Glutamatergic neuron (in vitro differentiated cells): ENCODE results near the gene SEC14L1. TPM values are rescaled to one million over a fixed set of nuclear protein-coding genes. Genes with fewer than 3 reads are reported as not detected.

Experiments used
- DNase-seq: peaks from one replicate; pipeline ENCODE4 v3.0.0; 2022
- H3K27ac Mint-ChIP-seq: one replicate; pipeline ENCODE4 v1.8.0; 2020; ENCODE audit warnings: mild to moderate bottlenecking, mixed read lengths, inconsistent platforms; ENCODE audit not compliant: unreplicated experiment
- H3K27me3 Mint-ChIP-seq: one replicate; pipeline ENCODE4 v1.8.0; 2020; ENCODE audit warnings: mild to moderate bottlenecking, moderate library complexity, mixed read lengths, inconsistent platforms; ENCODE audit not compliant: unreplicated experiment
- H3K36me3 Mint-ChIP-seq: one replicate; pipeline ENCODE4 v1.8.0; 2020; ENCODE audit warnings: mild to moderate bottlenecking, mixed read lengths, inconsistent platforms; ENCODE audit not compliant: unreplicated experiment
- H3K4me1 Mint-ChIP-seq: one replicate; pipeline ENCODE4 v1.8.0; 2020; ENCODE audit warnings: mild to moderate bottlenecking, low read depth, mixed read lengths, inconsistent platforms; ENCODE audit not compliant: unreplicated experiment
- H3K4me3 Mint-ChIP-seq: one replicate; pipeline ENCODE4 v1.8.0; 2020; ENCODE audit warnings: mild to moderate bottlenecking, mixed read lengths, inconsistent platforms; ENCODE audit not compliant: unreplicated experiment
- H3K9me3 Mint-ChIP-seq: one replicate; pipeline ENCODE4 v1.8.0; 2020; ENCODE audit warnings: mild to moderate bottlenecking, moderate library complexity, mixed read lengths, inconsistent platforms; ENCODE audit not compliant: unreplicated experiment
- total RNA-seq: library from RNA; stranded (reverse); fragmentation: NEBNext Ultra II Directional; extraction: Animal tissue kit (Norgen Biotek cat#: 25700); gene quantifications from one replicate; pipeline ENCODE4 v1.2.1, GENCODE V29; 2021; ENCODE audit not compliant: unreplicated experiment
- TF ChIP-seq, protein P1 (sequence below): fragments of 200-600 bp; sonication (generic); IDR thresholded peaks from one replicate; pipeline ENCODE4 v1.5.0; 2021; ENCODE audit not compliant: partially characterized antibody, unreplicated experiment

SEC14L1 gene
- total RNA-seq, 1 donor from 2014 or later: 104 TPM

DNA sequence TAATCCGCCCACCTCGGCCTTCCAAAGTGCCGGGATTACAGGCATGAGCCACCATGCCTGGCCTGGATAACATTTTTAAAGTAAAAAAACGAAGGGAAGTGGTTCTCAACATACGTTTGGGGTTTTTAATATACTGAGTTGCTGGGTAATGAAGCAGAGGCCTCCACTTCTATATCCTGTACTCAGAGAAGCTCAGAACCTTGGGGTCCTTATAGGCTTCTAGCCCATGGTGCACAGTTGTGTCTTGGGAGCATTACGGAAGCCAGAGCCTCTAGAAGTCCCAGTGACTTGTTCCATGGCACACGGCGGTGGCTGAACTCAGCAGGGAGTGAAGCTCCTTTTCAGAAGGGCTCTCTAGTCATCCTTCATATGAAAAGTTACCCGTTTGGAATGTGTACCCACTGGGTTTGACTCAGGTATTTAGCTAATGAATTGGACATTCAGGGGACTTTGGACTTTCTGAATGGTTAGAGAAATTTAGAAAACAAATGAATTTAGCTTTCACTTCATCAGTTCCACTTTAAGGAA, 67.0 kb downstream of the SEC14L1 start:
- Mint-ChIP-seq H3K9me3 (no peaks in the 10 kb centered on the region), H3K27ac (no peak overlapping the region), H3K36me3 (peaks cover 17% of the 10 kb centered on the region), H3K4me3 (no peak overlapping the region), H3K27me3 (peaks cover 5% of the 10 kb centered on the region), H3K4me1 (peaks cover 27% of the 10 kb centered on the region)
- DNase-seq: no peak
- TF ChIP-seq, protein P1, sequence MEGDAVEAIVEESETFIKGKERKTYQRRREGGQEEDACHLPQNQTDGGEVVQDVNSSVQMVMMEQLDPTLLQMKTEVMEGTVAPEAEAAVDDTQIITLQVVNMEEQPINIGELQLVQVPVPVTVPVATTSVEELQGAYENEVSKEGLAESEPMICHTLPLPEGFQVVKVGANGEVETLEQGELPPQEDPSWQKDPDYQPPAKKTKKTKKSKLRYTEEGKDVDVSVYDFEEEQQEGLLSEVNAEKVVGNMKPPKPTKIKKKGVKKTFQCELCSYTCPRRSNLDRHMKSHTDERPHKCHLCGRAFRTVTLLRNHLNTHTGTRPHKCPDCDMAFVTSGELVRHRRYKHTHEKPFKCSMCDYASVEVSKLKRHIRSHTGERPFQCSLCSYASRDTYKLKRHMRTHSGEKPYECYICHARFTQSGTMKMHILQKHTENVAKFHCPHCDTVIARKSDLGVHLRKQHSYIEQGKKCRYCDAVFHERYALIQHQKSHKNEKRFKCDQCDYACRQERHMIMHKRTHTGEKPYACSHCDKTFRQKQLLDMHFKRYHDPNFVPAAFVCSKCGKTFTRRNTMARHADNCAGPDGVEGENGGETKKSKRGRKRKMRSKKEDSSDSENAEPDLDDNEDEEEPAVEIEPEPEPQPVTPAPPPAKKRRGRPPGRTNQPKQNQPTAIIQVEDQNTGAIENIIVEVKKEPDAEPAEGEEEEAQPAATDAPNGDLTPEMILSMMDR: no peak

DNA sequence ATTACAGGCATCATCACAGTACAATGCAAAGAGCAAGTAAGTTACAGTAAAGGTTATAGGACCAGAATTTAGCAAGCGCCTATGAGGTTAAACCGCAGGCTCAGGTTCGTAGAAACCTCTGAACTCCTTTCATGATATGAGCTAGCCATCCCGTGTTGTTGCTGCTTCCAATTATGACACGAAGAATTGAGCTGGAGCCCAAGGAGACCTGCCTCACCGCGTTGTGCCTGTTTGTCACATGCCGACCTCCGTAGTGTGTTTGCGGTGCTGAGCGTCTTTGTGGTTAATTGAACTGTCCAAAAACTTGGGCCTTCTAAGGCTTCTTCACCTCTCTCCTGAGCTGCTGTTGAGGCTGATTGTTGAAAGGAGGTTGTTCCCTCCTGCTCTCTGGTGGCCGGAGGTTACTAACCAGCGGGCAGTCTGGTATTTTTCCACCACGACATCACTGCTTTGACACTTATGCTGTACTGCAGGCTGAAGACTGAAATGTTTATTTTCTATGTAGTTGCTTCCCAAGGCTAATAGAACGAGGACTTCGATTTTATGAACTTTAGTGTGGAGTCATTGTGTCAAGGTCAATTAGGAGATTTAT, 67.5 kb downstream of the SEC14L1 start:
- no peak overlapping the region for H3K4me3 Mint-ChIP-seq
- peaks cover 17% of the 10 kb centered on the region for H3K36me3 Mint-ChIP-seq
- DNase-seq: no peak
- peaks cover 22% of the 10 kb centered on the region for H3K4me1 Mint-ChIP-seq
- H3K27me3 Mint-ChIP-seq: peaks cover 5% of the 10 kb centered on the region
- TF ChIP-seq, protein P1: no peak
- H3K9me3 Mint-ChIP-seq: no peaks in the 10 kb centered on the region
- H3K27ac Mint-ChIP-seq: peak overlapping the region; percentile 1

DNA sequence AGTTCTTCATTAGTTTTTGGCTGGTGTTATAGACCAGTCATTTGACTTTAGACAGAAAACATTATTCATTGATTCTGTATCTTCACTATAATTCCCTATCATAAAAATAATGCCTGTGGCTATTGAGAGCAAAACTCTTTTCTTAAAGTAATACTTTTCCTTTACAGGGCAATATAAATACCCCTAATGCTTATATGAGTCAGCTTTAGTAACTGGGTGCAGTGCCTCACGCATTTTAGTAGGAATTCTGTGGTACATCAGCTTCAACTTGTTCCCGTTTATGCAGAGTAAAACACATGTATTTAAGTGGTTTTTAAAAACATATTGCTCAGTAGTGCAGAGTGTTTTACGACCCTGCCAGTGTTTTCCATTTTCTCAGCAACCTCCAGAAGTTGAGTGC, 68.1 kb downstream of the SEC14L1 start:
- H3K4me1 Mint-ChIP-seq: peaks cover 17% of the 10 kb centered on the region
- H3K27me3 Mint-ChIP-seq: peaks cover 5% of the 10 kb centered on the region
- no peak overlapping the region for H3K4me3 Mint-ChIP-seq
- no peaks in the 10 kb centered on the region for H3K9me3 Mint-ChIP-seq
- no peak for DNase-seq
- peaks cover 17% of the 10 kb centered on the region for H3K36me3 Mint-ChIP-seq
- TF ChIP-seq, protein P1: no peak
- no peak overlapping the region for H3K27ac Mint-ChIP-seq

DNA sequence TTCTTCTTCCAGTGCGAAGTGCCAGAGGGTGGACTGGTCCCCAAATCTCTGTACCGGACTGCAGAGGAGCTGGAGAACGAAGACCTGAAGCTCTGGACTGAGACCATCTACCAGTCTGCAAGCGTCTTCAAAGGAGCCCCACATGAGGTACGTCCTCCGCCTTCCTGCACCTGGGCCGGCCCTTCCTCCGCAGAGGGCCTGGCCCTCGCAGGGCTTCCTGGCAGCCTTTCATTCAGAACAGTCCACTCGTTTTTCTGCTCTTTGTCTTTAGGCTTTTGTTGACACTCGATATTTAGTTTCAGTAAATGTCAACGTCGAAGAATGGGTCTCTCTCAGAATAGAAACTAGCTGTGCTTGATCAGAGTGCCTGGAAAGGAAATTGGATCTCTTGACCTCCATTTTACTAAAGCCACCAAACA, 68.6 kb downstream of the SEC14L1 start:
- Mint-ChIP-seq H3K27ac (no peak overlapping the region), H3K4me1 (peaks cover 15% of the 10 kb centered on the region)

DNA sequence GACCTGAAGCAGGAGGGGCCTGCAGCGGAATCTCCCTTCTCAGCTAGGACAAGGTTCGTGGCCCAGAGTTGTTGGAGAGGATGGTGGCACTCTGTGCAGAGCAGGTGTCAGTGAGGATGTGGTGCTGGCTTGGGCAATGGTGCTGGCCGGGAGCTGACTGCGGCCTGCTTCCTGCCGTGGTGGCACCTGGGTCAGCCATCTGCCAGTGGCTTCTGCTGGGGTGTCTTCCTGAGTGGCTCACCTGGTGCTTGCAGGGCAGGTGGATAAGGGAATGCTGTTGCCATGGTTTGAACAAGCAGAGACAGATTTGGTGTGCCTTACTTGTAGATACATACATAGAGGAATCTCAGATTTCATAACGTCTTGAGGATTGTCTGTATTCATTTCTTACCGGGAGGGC, 69.6 kb downstream of the SEC14L1 start:
- no peak for DNase-seq
- Mint-ChIP-seq H3K4me1 (peaks cover 8% of the 10 kb centered on the region), H3K9me3 (peaks cover 2% of the 10 kb centered on the region), H3K27ac (no peak overlapping the region), H3K4me3 (no peak overlapping the region), H3K36me3 (peaks cover 17% of the 10 kb centered on the region), H3K27me3 (peaks cover 5% of the 10 kb centered on the region)
- TF ChIP-seq, protein P1: no peak

More for the DNA sequence above, 68.6 kb downstream of the SEC14L1 start:
- Mint-ChIP-seq H3K27me3 (peaks cover 5% of the 10 kb centered on the region), H3K36me3 (peaks cover 17% of the 10 kb centered on the region), H3K4me3 (no peak overlapping the region), H3K9me3 (no peaks in the 10 kb centered on the region)
- TF ChIP-seq, protein P1: no peak
- DNase-seq: no peak
